CD14-positive monocyte (primary cell): Measurements from ENCODE around the gene RPS14. TPM values are rescaled to one million over a fixed set of nuclear protein-coding genes. Genes with fewer than 3 reads are reported as not detected.

Source experiments
- DNase-seq, 3 donors: peaks; one replicate each; pipeline ENCODE4 v3.0.0-alpha.2; 2011 to 2022
- H2AFZ ChIP-seq: 2 replicates; pipeline ENCODE4 v1.6.0; 2012; ENCODE audit warnings: mild to moderate bottlenecking, low read depth, low read length, inconsistent platforms; ENCODE audit not compliant: insufficient read depth, poor library complexity, severe bottlenecking
- H3K27ac ChIP-seq, 2 donors: 1 replicate in 1 of 2; 2 replicates in 1 of 2; pipeline ENCODE4 v1.5.1; 2012 to 2013; ENCODE audit warnings: low read length in 2 of 2, control low read depth in 1 of 2, inconsistent platforms in 1 of 2, low read depth in 1 of 2, mild to moderate bottlenecking in 1 of 2
- H3K27me3 ChIP-seq, 2 donors: one replicate each; pipeline versions ENCODE4 v1.6.0 to v1.6.1; 2011 to 2013; ENCODE audit warnings: low read length in 2 of 2; ENCODE audit not compliant: control insufficient read depth in 2 of 2, insufficient read depth in 2 of 2
- H3K36me3 ChIP-seq, 2 donors: replicated peaks in 1 of 2; 1 replicate in 1 of 2; 2 replicates in 1 of 2; pipeline versions ENCODE4 v1.5.1 to v1.6.1; 2012 to 2013; ENCODE audit warnings: low read length in 2 of 2, control low read depth in 1 of 2, inconsistent platforms in 1 of 2, mild to moderate bottlenecking in 1 of 2; ENCODE audit not compliant: insufficient read depth in 2 of 2, control insufficient read depth in 1 of 2
- H3K4me1 ChIP-seq, 2 donors: 1 replicate in 1 of 2; 2 replicates in 1 of 2; pipeline versions ENCODE4 v1.5.1 to v1.6.1; 2012 to 2013; ENCODE audit warnings: low read length in 2 of 2, control low read depth in 1 of 2, inconsistent platforms in 1 of 2, mild to moderate bottlenecking in 1 of 2, moderate library complexity in 1 of 2; ENCODE audit not compliant: insufficient read depth in 2 of 2, control insufficient read depth in 1 of 2
- H3K4me2 ChIP-seq: replicated peaks from 2 replicates; pipeline ENCODE3; 2012; ENCODE audit warnings: low read length, moderate library complexity, mild to moderate bottlenecking; ENCODE audit not compliant: poor library complexity, severe bottlenecking; ENCODE audit errors: extremely low read depth
- H3K4me3 ChIP-seq, 3 experiments: fragments of 200-600 bp in 1 of 3; sonication (generic) in 1 of 3; replicated peaks in 1 of 3; 1 replicate in 2 of 3; 2 replicates in 1 of 3; pipeline ENCODE4 v1.5.1; 2011 to 2013; ENCODE audit warnings: low read length in 3 of 3, mild to moderate bottlenecking in 3 of 3, control low read depth in 2 of 3, low read depth in 2 of 3, inconsistent platforms in 1 of 3, moderate library complexity in 1 of 3
- H3K79me2 ChIP-seq: 2 replicates; pipeline ENCODE4 v1.6.0; 2012; ENCODE audit warnings: mild to moderate bottlenecking, control low read depth, inconsistent platforms, low read length, moderate library complexity; ENCODE audit not compliant: insufficient read depth
- H3K9ac ChIP-seq: 2 replicates; pipeline ENCODE4 v1.6.0; 2017; ENCODE audit warnings: low read length, mild to moderate bottlenecking; ENCODE audit not compliant: insufficient read depth, poor library complexity, severe bottlenecking
- H3K9me3 ChIP-seq, 2 donors: replicated peaks in 1 of 2; 1 replicate in 1 of 2; 2 replicates in 1 of 2; pipeline versions ENCODE4 v1.5.1 to v1.6.1; 2012 to 2013; ENCODE audit warnings: low read length in 2 of 2, control low read depth in 1 of 2; ENCODE audit not compliant: control insufficient read depth in 1 of 2, insufficient read depth in 1 of 2
- H4K20me1 ChIP-seq: 2 replicates; pipeline ENCODE4 v1.6.0; 2012; ENCODE audit warnings: mild to moderate bottlenecking, low read length, control low read depth, moderate library complexity; ENCODE audit not compliant: insufficient read depth
- H3K27ac Mint-ChIP-seq, 7 donors: one replicate each; pipeline ENCODE4 v1.8.0; 2020; ENCODE audit warnings: mild to moderate bottlenecking in 7 of 7, mixed read lengths in 7 of 7, moderate library complexity in 6 of 7, inconsistent platforms in 2 of 7
- H3K27me3 Mint-ChIP-seq, 3 donors: one replicate each; pipeline ENCODE4 v1.8.0; 2021 to 2022; ENCODE audit warnings: low read depth in 3 of 3, mild to moderate bottlenecking in 3 of 3, mixed read lengths in 3 of 3, moderate library complexity in 3 of 3, inconsistent platforms in 1 of 3
- H3K36me3 Mint-ChIP-seq, 2 donors: one replicate each; pipeline ENCODE4 v1.8.0; 2020; ENCODE audit warnings: mixed read lengths in 2 of 2, inconsistent platforms in 1 of 2, mild to moderate bottlenecking in 1 of 2
- H3K4me1 Mint-ChIP-seq: one replicate; pipeline ENCODE4 v1.8.0; 2020; ENCODE audit warnings: mild to moderate bottlenecking, mixed read lengths
- H3K4me3 Mint-ChIP-seq, 2 donors: one replicate each; pipeline ENCODE4 v1.8.0; 2020; ENCODE audit warnings: mild to moderate bottlenecking in 2 of 2, mixed read lengths in 2 of 2, moderate library complexity in 1 of 2
- H3K9me3 Mint-ChIP-seq, 7 donors: one replicate each; pipeline ENCODE4 v1.8.0; 2020 to 2022; ENCODE audit warnings: mixed read lengths in 7 of 7, mild to moderate bottlenecking in 6 of 7, moderate library complexity in 6 of 7, inconsistent platforms in 2 of 7
- CTCF ChIP-seq: fragments of 200-600 bp; IDR thresholded peaks from one replicate; pipeline ENCODE4 v1.8.0; 2022; ENCODE audit warnings: antibody characterized with exemption, mild to moderate bottlenecking
- WGBS: methylation state at CpG from one replicate; pipeline ENCODE4 v1.1.5; 2013; ENCODE audit warnings: missing lambda C conversion rate; ENCODE audit not compliant: insufficient coverage; 5-methylcytosine and 5-hydroxymethylcytosine counted together
- intact Hi-C, 2 donors: fragments of 100-400 bp; cut with micrococcal nuclease; formaldehyde crosslinking; loops; one replicate each; pipeline versions ENCODE4 v1.15.0 to v1.15.1; 2023
- polyA plus RNA-seq, 3 donors: library from polyadenylated mRNA; depleted of rRNA in 1 of 3; unstranded in 2 of 3; stranded (reverse) in 1 of 3; fragments of 300-500 nt in 2 of 3; fragments of >200 nt in 1 of 3; fragmentation: Illumina TruSeq in 2 of 3; gene quantifications; 1 replicate in 2 of 3; 2 replicates in 1 of 3; pipeline ENCODE4 v1.2.3, GENCODE V29; 2012 to 2021

RPS14 gene
- polyA plus RNA-seq, 3 donors, result 2,768 to 4,675 (median 3,499) TPM

- Histone ChIP-seq H3K9me3 (no peaks in the 10 kb centered on the region), H3K4me2 (no peak overlapping the region), H4K20me1 (no peaks in the 10 kb centered on the region), H3K27ac (no peak overlapping the region), H2AFZ (no peak overlapping the region), H3K4me3 (no peak overlapping the region), H3K4me1 (peaks cover 0 to 5% of the 10 kb centered on the region in 2 donors), H3K79me2 (no peaks in the 10 kb centered on the region), H3K27me3 (no peaks in the 10 kb centered on the region), H3K9ac (no peak overlapping the region), H3K36me3 (no peaks in the 10 kb centered on the region)
- no peak for TF ChIP-seq CTCF
- peaks cover 0 to 9% (median 3%) of the 10 kb centered on the region in 3 donors for H3K27me3 Mint-ChIP-seq
- no peak for DNase-seq
- intact Hi-C loops, result no loop called here
- WGBS, result no CpG with 5 or more reads among the region's 4 CpGs
- H3K9me3 Mint-ChIP-seq, result no peaks in the 10 kb centered on the region
- no peaks in the 10 kb centered on the region for H3K36me3 Mint-ChIP-seq
- H3K27ac Mint-ChIP-seq, result peak overlapping the region in 1 of 7 donors; percentile 36
- H3K4me3 Mint-ChIP-seq, result no peak overlapping the region
- H3K4me1 Mint-ChIP-seq, result peaks cover 18% of the 10 kb centered on the region
Measured at GRCh38 chr5:150468206-150468605, 18.7 kb upstream of the RPS14 start.

- intact Hi-C loops, result no loop called here
- H3K4me2 ChIP-seq, result no peak overlapping the region
- H3K9ac ChIP-seq, result no peak overlapping the region
- peaks cover 24% of the 10 kb centered on the region for H3K4me1 Mint-ChIP-seq
- no peak overlapping the region for H3K4me3 Mint-ChIP-seq
- H3K27me3 Mint-ChIP-seq, result peaks cover under 1 to 10% (median 5%) of the 10 kb centered on the region in 3 donors
- no peak overlapping the region for H3K4me3 ChIP-seq
- H3K79me2 ChIP-seq, result no peaks in the 10 kb centered on the region
- peaks cover 6 to 11% of the 10 kb centered on the region in 2 donors for H3K4me1 ChIP-seq
- H3K9me3 Mint-ChIP-seq, result no peaks in the 10 kb centered on the region
- no peaks in the 10 kb centered on the region for H3K36me3 ChIP-seq
- no peak overlapping the region for H3K27ac Mint-ChIP-seq
- H3K9me3 ChIP-seq, result no peaks in the 10 kb centered on the region
- DNase-seq, result no peak
- no peak overlapping the region for H3K27ac ChIP-seq
- TF ChIP-seq CTCF, result no peak
- no peaks in the 10 kb centered on the region for H3K27me3 ChIP-seq
- H3K36me3 Mint-ChIP-seq, result no peaks in the 10 kb centered on the region
- 34% methylated on average over 6 of the region's 8 CpGs for WGBS
- H4K20me1 ChIP-seq, result no peaks in the 10 kb centered on the region
- H2AFZ ChIP-seq, result no peak overlapping the region
Measured at GRCh38 chr5:150465927-150466326, 16.4 kb upstream of the RPS14 start.
